Activated T-cell treated with anti-CD3 and anti-CD28 coated beads, Interleukin-2, amount 50 U/mL, for 24 hours (primary cell): Measurements from ENCODE around the gene SLC15A3.

Experiments
- DNase-seq: peaks from one replicate; pipeline ENCODE4 v3.0.0-alpha.2; 2020
- H3K27ac Mint-ChIP-seq: 2 replicates; pipeline ENCODE4 v1.8.0; 2020; ENCODE audit warnings: mild to moderate bottlenecking, mixed read lengths
- H3K27me3 Mint-ChIP-seq: 2 replicates; pipeline ENCODE4 v1.8.0; 2020; ENCODE audit warnings: mixed read lengths
- H3K36me3 Mint-ChIP-seq: 2 replicates; pipeline ENCODE4 v1.8.0; 2020; ENCODE audit warnings: low read depth, mixed read lengths
- H3K4me1 Mint-ChIP-seq: 2 replicates; pipeline ENCODE4 v1.8.0; 2020; ENCODE audit warnings: low read depth, mixed read lengths
- H3K4me3 Mint-ChIP-seq: 2 replicates; pipeline ENCODE4 v1.8.0; 2020; ENCODE audit warnings: mild to moderate bottlenecking, moderate library complexity, mixed read lengths
- H3K9me3 Mint-ChIP-seq: 2 replicates; pipeline ENCODE4 v1.8.0; 2020; ENCODE audit warnings: mixed read lengths

The SLC15A3 gene

DNA sequence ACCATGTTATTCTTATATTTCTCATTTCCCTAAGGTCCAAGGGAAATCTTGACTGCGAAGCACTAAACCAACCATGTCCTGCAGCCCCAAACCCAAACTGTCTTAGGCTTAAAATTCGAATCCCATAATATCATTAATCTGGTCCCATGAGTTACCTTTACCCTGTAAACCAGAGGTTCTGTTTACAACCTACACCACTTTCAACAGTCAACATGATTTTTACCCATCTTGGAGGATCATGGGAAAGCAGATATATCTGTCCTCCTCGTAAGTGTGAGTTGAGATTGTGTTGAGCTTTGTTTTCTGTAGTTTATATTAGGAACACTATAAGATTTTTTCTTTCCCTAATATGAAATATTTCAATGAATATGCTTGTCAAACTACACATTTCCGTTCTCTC lies 52.0 kb downstream of the SLC15A3 start:
- no peaks in the 10 kb centered on the region for H3K9me3 Mint-ChIP-seq
- H3K36me3 Mint-ChIP-seq, result peaks cover 99% of the 10 kb centered on the region
- H3K27ac Mint-ChIP-seq, result peak overlapping the region; percentile 48
- H3K4me3 Mint-ChIP-seq, result no peak overlapping the region
- H3K27me3 Mint-ChIP-seq, result no peaks in the 10 kb centered on the region
- peaks cover 33% of the 10 kb centered on the region for H3K4me1 Mint-ChIP-seq
- DNase-seq, result no peak

DNA sequence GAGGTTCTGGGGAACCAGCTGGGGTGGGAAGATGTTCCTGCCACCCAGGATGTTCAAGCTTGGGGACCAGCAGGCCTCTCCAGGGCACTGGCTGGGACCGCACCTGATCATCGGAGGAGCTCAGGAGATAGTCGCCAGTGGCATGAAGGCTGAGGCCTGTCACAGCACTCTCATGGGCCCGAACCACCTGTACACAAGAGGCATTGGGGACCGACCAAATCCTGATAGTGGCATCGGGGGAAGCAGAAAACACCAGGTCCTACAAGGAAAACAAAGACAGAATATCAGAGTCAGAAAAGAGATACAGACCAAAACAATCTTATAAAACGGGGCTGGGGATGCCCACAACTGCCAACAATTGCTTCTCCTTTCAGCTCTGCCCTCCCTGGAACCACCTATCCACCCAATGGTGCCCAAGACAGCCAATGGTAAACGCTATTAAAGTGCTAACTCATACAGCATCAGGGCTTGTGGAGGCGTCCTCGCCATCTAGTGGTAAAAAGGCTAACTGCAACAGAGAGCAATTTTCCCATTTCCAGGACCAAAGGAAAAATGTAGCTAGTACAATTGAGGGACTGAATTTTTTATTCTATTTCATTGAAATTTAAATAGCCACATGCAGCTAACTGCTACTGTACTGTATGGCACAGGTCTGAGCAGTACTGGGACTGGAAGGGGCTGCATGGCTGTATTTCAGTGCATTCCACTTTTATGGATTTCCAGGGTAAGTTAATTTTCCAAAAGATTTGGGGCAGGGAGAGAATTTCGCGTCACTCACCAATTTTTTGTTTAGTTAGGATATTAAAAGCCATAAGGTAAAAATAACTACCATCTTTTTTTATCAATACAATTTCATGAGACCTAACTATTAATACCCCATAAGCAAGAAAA lies 52.7 kb downstream of the SLC15A3 start:
- H3K4me3 Mint-ChIP-seq, result no peak overlapping the region
- no peaks in the 10 kb centered on the region for H3K9me3 Mint-ChIP-seq
- peaks cover 99% of the 10 kb centered on the region for H3K36me3 Mint-ChIP-seq
- H3K27me3 Mint-ChIP-seq, result no peaks in the 10 kb centered on the region
- peaks cover 27% of the 10 kb centered on the region for H3K4me1 Mint-ChIP-seq
- no peak for DNase-seq
- H3K27ac Mint-ChIP-seq, result peak overlapping the region; percentile 70

DNA sequence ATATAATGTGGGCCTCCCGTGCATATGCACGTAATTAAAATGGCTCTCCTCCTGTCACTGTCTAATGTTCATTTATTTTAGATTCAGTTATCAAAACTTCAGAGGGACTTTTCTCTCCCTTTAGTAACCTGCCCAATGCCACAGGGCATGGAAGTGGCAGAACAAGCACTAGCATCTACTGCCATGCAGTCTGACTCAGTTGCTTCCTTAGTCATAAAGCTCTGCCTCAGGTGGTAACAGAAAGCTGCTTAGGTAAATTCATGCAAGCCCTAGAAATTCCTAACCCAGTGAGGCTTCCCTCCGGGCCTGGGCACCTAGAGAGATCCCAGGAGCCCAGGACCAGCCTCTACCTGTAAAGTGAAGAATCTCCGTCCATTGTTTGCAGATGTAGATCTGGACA lies 54.5 kb downstream of the SLC15A3 start:
- Mint-ChIP-seq H3K27ac (no peak overlapping the region), H3K4me3 (no peak overlapping the region), H3K27me3 (no peaks in the 10 kb centered on the region), H3K36me3 (peaks cover 98% of the 10 kb centered on the region), H3K4me1 (peaks cover 10% of the 10 kb centered on the region), H3K9me3 (no peaks in the 10 kb centered on the region)
- DNase-seq, result no peak

DNA sequence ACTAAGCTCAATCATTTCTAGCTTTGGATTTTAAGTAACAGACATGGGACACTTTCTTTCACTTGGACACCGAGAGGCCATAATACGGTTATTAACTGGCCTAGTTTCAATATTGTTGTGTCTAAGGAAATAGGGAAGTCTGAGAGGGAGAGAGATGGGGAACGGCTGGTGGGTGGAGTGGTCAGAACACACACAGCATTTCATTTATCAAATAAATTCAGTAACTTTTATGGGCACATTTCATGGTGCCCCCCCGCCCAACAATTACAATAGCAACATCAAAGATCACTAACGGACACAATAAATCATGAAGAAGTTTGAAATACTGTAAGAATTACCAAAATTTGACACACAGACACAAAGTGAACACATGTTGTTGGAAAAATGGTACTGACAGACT lies 56.3 kb downstream of the SLC15A3 start:
- H3K9me3 Mint-ChIP-seq, result no peaks in the 10 kb centered on the region

DNA sequence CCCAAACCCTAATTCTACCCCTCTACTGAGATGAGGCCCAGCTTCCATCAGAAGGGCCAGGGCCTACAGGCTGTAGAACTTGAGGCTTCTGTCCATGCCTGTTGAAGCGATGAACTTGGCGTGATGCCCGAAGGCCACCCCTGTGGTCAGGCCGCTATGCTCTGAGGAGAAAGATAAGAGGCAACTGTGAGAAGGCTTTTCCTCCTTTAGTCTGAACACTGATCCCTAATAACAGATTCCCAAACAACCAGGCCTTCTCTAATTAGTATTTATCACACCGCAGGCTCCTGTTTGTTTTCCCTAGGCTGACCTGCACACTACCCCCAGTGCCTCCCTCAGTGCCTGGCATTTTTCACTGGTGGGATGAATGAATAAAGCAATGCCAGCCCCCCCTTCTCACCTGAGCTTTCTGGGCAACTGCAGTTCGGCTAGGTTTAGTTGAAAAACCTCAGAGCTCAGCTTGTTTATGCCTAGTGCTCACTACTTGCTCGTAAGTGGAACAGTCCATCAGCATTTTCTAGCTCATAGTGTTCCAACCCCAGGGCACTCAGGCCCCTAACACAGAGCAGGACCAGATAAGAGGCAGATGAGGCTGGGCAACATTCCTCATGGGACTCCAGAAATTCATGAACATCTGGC lies 60.8 kb downstream of the SLC15A3 start:
- Mint-ChIP-seq H3K9me3 (no peaks in the 10 kb centered on the region), H3K4me1 (peaks cover 1% of the 10 kb centered on the region), H3K36me3 (peaks cover 95% of the 10 kb centered on the region), H3K27me3 (no peaks in the 10 kb centered on the region), H3K4me3 (no peak overlapping the region), H3K27ac (peak overlapping the region; percentile 34)
- DNase-seq, result no peak

More for the DNA sequence above, 56.3 kb downstream of the SLC15A3 start:
- Mint-ChIP-seq H3K4me1 (peaks cover 9% of the 10 kb centered on the region), H3K27me3 (no peaks in the 10 kb centered on the region), H3K4me3 (no peak overlapping the region), H3K27ac (peak overlapping the region; percentile 27), H3K36me3 (peaks cover 98% of the 10 kb centered on the region)
- DNase-seq, result no peak

DNA sequence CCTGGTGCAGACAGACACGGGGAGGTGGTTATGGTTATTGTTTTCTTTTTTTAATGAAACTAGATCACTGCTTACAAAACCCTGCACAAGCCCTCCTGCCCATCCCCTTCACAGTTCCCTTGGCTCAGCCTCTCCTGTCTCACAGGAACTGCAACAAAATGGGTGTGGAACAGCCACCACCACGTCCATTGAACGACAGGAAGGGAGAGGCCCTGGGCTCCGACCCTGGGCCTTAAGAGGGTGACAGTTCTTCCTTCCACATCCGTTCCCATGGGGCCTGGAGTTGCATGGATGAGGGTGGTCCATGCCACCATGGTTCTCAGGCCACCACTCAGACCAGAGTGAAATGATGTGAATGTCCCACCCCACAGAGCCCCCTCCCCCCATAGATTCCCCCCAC lies 61.3 kb downstream of the SLC15A3 start:
- H3K4me1 Mint-ChIP-seq, result no peaks in the 10 kb centered on the region
- no peak overlapping the region for H3K4me3 Mint-ChIP-seq
- H3K27me3 Mint-ChIP-seq, result no peaks in the 10 kb centered on the region
- DNase-seq, result no peak
- H3K9me3 Mint-ChIP-seq, result no peaks in the 10 kb centered on the region
- peaks cover 95% of the 10 kb centered on the region for H3K36me3 Mint-ChIP-seq
- H3K27ac Mint-ChIP-seq, result no peak overlapping the region

DNA sequence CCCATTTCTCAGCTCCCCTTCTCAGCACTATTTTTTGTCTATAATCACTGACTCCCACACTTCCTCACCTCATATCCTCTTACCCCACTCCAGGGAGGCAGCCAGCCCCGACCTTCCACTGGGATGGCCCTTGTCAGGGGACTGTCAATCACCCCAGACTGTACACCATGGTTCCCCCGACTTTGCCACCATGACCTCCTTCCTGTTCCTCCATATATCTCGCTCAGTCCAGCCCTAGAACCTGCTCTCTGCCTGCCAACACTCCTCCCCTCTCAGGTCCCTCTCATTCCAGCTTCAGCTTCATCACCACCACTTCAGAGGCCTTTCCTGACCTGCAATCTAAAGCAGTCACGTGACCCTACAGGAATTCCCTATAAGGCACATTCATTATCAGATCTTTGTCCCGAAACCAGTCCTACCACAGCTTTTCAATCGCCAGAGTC lies 62.1 kb downstream of the SLC15A3 start:
- Mint-ChIP-seq H3K4me3 (no peak overlapping the region), H3K27me3 (no peaks in the 10 kb centered on the region), H3K27ac (no peak overlapping the region), H3K9me3 (no peaks in the 10 kb centered on the region), H3K36me3 (peaks cover 95% of the 10 kb centered on the region), H3K4me1 (no peaks in the 10 kb centered on the region)
- DNase-seq, result no peak

DNA sequence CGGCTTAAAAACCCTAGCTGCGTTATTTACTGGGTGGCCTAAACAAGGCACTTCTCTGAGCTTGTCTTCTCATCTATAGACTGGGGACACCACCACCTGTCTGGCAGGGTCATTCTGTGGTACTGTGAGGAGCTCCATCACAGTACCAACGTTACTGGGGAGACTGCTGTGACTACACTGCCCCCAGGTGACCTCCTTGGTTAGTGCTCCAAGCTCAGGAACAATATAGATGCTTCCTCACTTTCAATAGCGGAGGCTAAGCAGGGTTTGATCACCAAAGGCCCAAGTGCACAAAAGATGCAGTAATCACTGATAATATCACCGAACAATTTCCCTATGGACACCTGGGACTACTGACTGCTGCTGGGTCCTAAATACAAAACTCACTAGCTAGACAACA lies 64.4 kb downstream of the SLC15A3 start:
- no peaks in the 10 kb centered on the region for H3K27me3 Mint-ChIP-seq
- peaks cover 3% of the 10 kb centered on the region for H3K4me1 Mint-ChIP-seq
- H3K4me3 Mint-ChIP-seq, result no peak overlapping the region
- DNase-seq, result no peak
- H3K9me3 Mint-ChIP-seq, result no peaks in the 10 kb centered on the region
- peaks cover 93% of the 10 kb centered on the region for H3K36me3 Mint-ChIP-seq
- H3K27ac Mint-ChIP-seq, result no peak overlapping the region
